NCI-H82 (cell line): ENCODE results near the gene KHDC1.
"Not testable (repeated sequence)": the region's sequence is repeated elsewhere in the genome, so short reads cannot be mapped to it uniquely, and the experiment has no call there.

ENCODE experiments used
- DNase-seq: peaks from one replicate; lab custom pipeline; 2025; lab: John Stamatoyannopoulos, UW

The KHDC1 gene

DNA sequence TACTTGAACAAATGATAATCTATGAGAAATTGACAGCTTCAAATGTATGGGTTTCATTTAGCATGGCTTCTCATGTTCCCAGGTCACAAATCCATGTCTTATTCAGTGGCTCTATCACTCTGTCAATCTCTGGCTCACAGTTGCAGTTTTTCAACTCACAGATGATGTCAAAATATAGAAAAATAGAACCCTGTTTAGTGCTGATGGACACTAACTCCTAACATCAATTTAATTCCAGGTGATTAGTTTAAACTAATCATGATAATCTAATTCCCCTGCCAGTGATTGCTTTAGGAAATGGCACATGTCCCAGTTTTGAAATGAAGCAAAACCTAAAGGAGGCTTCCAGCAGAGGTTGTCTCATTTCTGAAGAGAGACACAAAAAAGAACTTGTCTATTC is 13.0 kb downstream of the KHDC1 start:
- peak; percentile 38 for DNase-seq

DNA sequence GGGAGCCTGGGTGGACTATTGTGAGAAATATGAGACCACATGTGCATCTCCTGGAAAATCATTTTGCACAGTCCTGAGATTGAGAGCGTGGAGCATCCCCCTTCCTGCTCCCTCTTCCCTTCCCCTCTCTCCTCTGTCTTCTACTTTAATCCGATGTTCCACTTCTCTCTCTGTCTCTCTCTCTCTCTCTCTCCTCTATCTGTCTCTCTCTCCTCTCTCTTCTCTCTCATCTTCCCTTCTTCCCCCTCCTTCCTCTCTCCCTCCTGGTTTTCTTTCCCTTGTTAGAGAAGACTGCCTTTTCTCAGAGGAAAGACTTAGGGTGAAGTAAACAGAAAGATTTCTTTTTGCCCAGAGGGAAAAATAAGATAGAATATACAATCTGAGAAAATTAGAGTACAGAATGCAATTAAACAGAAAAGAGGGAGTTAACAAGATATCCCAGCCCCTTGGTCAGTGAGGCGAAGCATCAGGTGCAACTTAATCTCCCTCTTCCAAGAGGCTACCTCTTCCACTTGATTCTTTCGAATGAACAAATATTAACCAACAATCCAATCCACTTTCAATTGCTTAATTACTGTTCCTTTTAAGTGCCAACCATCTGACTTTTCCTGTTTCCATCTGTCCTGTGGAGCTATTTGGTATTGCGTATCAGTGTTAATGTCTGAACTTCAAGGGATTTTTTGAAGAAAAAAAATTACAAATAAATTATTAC is 14.6 kb downstream of the KHDC1 start:
- DNase-seq = peak; percentile 66

DNA sequence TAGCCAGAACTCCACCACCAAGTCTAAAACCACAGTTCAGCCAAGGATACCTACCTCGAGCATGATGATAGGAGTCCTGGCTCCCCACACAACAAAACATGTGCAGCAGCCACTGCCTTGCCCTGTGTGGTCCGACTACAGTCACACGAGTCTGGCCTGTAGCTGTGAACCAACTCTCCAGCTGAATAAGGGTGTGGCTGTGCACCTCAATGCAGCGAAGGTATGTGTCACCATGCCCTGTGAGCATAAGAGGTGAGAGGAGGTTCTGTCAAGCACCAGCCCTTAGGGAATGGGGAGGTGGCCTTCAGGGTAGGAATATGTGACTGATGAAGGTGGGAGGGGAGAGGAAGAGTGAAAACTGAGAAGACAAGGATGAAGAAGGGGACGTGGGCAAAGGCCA is 21.0 kb downstream of the KHDC1 start:
- DNase-seq = no peak

DNA sequence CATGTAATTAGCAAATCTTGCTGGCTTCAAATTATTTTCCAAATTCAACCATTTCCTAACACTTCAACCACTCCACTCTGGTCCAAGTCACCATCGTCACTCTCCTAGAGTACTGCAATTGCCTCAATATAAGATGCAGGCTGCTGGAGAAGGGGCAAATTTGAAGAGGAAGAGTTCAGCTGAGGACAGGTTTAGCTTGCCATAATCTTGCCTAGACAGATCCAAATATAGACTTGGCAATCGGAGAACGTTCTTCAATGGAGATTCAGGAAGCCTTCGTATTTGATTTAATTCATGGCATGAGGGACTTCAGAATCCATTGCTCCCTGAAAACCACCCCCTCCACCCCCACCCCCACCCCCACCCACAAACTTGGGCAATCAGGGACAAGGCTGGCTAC is 22.3 kb downstream of the KHDC1 start:
- no peak for DNase-seq

DNA sequence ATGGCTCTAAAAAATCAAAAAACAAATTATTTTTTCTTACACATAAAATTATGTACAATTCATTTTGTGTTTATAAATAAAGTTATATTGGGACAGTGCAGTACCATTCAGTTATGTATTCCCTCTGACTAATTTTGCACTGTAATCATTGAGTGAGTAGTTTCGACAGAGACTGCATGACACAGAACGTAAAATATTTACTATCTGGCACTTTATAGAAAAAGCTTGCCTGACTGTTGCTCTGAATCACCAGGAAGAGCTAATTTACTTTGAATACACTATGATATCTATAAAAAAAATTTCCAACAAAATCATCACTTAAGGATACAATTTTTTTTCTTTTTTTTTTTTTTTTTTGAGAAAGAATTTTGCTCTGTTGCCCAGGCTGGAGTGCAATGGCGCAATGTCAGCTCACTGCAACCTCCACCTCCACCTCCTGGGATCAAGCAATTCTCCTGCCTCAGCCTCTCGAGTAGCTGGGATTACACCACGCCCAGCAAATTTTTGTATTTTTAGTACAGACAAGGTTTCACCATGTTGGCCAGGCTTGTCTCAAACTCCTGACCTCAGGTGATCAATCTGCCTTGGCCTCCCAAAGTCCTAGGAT is 26.7 kb downstream of the KHDC1 start:
- no peak for DNase-seq

DNA sequence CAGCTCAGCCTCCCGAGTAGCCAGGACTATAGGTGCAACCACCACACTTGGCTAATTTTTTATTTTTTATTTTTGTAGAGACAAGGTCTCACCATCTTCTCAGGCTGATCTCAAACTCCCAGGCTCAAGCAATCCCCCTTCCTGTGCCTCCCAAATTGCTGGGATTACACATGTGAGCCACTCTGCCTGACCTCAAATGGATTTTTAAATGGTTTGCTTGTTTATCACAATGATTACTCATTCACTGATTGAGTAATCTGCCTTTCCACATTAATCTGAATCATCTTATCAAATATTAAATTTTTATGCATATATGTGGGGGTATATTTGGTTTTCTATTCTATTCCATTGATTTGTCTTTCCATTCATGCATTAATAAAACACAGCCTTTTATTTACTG is 28.3 kb downstream of the KHDC1 start:
- DNase-seq = no peak

DNA sequence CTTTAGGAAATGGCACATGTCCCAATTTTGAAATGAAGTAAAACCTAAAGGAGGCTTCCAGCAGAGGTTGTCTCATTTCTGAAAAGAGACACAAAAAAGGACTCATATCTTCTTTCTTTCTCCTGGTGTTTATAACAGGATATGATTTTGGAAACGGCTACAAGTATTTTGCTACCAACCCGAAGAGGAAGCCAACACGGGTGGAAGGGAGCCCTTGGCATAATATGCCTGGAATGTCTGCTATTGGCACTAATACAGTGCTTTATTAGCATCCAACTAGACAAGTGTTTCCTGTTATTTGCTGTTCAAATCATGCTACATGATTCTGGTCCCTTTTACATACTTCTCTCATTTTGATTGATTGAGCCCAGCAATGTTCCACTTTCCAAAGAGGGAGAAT is 29.0 kb downstream of the KHDC1 start:
- not testable (repeated sequence) for DNase-seq

DNA sequence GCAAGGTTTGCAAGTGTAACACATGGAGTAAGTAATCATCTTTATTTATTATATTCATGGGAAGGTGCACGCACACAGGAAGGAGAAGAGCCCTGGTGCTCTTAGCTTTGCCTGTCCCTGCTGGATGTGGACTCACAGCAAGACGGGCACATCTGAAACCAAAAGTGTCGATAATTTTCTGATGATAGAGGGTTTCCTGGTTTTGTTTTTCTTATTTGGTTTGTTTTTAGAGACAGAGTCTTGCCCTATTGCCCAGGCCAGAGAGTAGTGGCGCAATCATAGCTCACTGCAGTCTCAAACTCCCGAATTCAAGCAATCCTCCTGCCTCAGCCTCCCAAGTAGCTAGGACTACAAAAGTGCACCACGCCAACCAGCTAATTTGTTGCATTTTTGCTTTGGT is 29.9 kb downstream of the KHDC1 start:
- no peak for DNase-seq

DNA sequence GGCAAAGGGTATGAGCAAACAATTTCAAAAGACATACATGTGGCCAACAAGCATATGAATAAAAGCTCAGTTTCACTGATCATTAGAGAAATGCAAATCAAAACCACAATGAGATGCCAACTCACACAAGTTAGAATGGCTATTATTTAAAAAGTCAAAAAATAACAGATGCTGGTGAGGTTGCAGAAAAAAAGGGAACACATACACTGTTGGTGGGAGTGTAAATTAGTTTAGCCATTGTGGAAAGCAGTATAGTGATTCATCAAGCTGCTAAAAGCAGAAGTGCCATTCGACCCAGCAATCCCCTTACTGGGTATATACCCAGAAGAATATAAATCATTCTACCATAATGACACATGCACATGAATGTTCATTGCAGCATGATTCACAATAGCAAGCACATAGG is 31.0 kb downstream of the KHDC1 start:
- no peak for DNase-seq

DNA sequence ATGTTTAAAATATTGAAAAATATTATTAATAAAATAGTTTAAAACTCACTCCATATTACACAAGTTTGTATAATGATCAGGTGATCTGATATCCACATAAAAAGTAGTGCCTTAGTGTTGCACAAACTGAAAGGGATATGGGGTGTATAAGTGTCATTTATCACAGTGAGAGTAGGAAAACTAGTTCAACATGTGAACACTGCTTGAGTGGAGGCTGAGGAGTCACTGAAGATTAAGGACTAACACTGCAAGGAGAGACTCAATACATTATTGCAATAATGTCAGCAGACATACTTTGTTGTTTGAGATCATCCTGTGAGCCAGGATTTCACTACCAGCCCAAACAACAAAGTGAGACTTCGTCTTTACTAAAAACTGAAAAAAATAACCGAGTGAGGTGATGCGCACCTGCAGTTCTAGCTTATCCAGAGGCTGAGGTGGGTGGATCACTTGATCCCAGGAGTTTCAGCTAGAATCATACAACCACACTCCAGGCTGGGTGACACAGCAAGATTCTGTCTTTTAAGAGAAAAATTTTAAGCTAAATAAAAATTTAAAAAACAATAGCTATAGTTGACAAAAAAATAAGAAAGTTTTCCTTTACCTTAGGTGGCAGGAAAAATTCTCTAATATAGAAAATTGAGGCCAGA is 35.3 kb downstream of the KHDC1 start:
- DNase-seq = no peak

DNA sequence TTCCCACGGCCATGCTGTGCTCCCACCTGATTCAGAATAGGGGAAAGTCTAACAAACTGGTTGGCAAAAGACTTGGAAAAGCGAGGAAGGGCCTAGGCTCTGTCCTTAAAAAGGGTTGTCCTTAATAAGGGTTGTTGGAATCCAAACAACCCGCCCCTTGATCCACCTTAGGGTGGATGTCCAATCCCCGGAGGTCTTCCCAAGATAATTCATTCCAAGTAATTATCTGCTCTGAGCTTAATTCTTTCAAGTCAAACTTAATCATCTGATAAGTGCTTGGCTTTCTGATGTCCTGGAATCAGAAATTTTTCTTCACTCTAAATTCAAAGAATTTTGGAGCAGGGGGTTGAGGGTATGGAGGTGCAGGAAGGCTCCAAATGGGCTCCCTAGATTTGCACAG is 37.6 kb downstream of the KHDC1 start, which contains the start of gene KHDC1L:
TSS of gene KHDC1L (minus strand) at position 101 of the 400 bp plus-strand sequence. CDS start at position 13, 88 bp downstream.
- DNase-seq = no peak

DNA sequence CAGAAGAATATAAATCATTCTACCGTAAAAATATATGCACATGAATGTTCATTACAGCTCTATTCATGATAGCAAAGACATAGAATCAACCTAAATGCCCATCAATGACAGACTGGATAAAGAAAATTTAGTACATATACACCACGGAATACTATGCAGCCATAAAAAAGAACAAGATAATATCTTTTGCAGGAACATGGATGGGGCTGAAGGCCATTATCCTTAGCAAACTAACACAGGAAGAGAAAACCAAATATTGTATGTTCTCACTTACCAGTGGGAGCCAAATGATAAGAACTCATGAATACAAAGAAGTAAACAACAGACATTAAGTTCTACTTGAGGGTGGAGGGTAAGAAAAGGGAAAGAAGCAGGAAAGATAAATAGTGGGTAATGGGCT is 46.1 kb downstream of the KHDC1 start:
- DNase-seq = no peak

DNA sequence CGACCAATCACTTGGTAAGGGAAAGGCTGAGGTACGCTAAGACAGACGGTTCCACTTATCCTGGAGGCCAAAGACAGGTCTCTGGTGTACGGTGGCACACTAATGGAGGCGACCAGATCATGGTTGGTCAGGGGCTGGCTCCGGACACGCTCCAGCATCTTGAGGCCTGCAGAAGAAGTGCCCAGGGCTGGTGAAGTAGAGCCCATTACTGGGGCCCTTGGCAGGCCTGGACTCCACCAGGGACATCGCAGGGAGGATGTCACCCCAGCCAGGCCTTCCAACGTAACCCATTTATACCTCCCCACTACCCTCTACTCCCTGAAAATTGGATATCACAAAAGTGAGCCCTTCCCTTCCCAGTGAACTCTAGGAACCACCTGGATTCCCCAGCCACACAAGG is 53.9 kb downstream of the KHDC1 start:
- DNase-seq = no peak

DNA sequence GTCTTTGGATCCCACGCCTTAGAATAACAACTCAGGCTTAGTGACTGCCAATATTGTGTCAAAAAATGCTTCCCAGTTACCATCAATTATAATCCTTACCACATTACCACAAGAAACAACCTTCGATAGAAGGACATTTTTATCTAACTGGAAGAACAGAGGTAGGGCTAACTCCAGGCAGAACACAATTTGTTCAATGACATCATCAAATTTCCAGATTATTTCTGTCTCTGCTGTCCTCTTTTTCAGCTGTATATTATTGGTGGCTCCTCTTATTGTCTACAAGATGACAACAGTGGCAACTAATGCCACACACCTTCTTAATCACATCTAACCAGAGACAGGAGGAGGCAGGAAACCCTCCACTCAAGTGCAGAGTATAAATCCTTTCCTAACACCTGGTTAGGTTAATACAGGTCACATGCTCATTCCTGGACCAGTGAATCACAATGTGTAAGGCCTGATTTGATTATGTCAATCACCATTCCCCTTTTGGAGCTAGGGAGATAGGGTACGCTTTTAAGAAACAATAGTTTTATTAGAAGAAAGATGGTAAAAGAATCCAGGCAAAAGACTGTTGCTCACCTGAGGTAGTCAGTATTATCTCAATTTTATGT is 55.7 kb downstream of the KHDC1 start:
- DNase-seq = peak; percentile 2

DNA sequence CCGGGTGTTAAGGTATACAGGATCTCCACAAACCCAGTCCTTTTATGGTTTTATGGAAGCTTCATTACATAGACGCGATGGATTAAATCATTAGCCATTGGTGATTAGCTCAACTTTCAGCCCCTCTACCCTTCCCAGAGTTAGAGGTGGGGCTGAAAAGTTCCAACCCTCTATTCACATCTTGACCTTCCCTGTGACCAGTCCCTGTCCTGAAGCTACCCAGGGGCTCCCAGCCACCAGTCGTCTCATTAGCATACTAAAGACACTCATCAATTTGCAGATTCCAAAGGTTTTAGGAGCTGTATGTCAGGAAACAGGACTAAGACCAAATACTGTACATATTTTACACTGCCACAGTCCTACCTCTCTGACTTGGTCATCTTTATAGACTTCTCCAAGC is 58.7 kb downstream of the KHDC1 start:
- DNase-seq = no peak

DNA sequence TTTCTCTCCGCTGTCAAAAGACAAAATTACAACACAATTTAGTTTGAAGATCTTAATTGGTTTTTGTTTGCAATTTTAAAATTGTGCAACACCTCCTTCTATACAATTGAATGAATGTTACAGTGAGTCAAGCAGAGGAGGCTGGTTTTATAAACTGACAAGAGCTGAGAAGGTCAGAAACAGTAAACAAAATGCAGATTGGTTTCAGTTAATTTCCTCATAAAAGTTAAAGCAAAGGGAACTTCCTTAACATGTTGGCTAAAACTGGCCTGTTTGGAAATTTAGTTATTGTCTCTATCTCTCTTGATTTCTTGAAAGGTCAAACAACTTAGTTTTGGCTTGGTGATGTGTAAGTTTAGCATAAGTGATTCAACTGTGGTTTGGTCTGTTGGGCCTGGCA is 59.9 kb downstream of the KHDC1 start:
- DNase-seq = no peak

DNA sequence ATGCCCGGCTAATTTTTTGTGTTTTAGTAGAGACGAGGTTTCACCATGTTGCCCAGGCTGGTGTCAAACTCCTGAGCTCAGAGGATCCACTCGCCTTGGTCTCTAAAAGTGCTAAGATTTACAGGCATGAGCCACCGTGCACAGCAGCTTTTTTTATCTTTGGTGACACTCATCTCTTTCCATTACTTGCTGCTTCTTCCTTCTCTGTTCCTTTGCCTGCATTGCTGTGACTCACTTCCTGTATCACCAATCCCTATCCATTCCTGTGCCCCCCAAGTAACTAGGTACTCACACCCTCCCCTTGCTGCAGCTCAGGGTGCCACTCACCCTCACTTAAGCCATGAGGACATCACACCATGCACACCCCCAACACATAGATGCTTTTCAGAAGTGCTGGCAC is 62.3 kb downstream of the KHDC1 start:
- no peak for DNase-seq

DNA sequence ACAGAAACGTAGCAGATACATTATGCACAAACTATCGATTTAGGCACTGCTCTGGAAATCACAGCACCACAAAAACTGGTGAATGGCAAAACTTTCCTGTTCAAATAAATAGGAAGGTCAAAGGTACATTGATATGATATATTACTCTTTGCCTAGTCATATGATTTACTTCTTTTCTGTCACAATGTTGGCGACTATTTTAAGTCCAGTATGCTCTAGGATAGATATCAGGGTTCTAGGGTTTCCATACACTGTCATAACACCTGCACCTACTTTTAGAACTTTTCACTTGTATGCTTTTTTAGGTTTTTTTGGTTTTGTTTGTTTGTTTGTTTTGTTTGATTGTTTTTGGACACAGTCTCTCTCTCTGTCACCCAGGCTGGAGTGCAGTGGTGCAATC is 62.7 kb downstream of the KHDC1 start:
- no peak for DNase-seq

DNA sequence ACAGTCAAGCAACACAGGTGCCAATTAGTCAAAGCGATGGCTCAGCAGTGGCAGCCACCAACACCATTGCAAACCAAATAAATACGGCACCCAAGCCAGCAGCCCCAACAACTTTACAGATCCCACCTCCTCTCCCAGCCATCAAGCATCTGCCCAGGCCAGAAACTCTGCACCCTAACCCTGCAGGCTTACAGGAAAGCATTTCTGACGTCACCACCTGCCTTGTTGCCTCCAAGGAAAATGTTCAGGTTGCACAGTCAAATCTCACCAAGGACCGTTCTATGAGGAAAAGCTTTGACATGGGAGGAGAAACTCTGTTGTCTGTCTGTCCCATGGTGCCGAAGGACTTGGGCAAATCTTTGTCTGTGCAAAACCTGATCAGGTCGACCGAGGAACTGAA is 68.3 kb downstream of the KHDC1 start:
- no peak for DNase-seq

DNA sequence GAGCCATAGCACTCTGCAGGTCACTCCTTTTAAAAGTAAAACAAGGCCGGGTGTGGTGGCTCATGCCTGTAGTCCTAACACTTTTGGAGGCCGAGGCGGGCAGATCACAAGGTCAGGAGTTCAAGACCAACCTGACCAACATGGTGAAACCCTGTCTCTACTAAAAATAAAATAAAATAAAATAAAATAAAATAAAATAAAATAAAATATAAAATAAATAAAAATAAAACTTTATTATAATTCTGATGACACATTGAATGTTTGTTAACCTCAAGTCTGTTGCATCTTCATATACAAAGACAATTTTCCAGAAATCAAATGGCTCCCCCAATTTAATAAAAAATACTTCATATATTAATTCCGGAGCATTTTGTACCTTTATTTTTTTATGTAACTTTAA is 69.7 kb downstream of the KHDC1 start:
- DNase-seq = not testable (repeated sequence)
